Measurements from ENCODE around the gene LEAP2.

The LEAP2 gene

GRCh38 chr5:132873119-132873929, at the start of gene LEAP2:
TSS of gene LEAP2 (plus strand) at chr5:132873668. CDS start at chr5:132873695, 27 bp downstream.
- no peak for DNase-seq (ENCODE audit: low spot score)

- no peak for DNase-seq (ENCODE audit: low spot score)
Measured at GRCh38 chr5:132824426-132824825, 49.0 kb upstream of the LEAP2 start.

- DNase-seq (ENCODE audit: low spot score): no peak
Measured at GRCh38 chr5:132825033-132825833, 48.2 kb upstream of the LEAP2 start.

GRCh38 chr5:132825834-132826391, 47.6 kb upstream of the LEAP2 start:
- DNase-seq (ENCODE audit: low spot score): no peak

- DNase-seq (ENCODE audit: low spot score): no peak
Measured at GRCh38 chr5:132826424-132827082, 46.9 kb upstream of the LEAP2 start.

- no peak for DNase-seq (ENCODE audit: low spot score)
Measured at GRCh38 chr5:132827943-132828673, 45.4 kb upstream of the LEAP2 start.

GRCh38 chr5:132828846-132829494, 44.5 kb upstream of the LEAP2 start:
- DNase-seq (ENCODE audit: low spot score): no peak

GRCh38 chr5:132829742-132830435, 43.6 kb upstream of the LEAP2 start:
- DNase-seq (ENCODE audit: low spot score): peak; percentile 59

GRCh38 chr5:132830436-132831094, 42.9 kb upstream of the LEAP2 start, which contains the start of gene SHROOM1:
TSS of gene SHROOM1 (minus strand) at chr5:132830647. CDS start at chr5:132826140, 4,507 bp downstream.
- DNase-seq (ENCODE audit: low spot score): no peak

GRCh38 chr5:132831095-132831860, 42.2 kb upstream of the LEAP2 start:
- DNase-seq (ENCODE audit: low spot score): no peak

GRCh38 chr5:132832612-132833011, 40.9 kb upstream of the LEAP2 start:
- DNase-seq (ENCODE audit: low spot score): no peak

GRCh38 chr5:132834057-132834456, 39.4 kb upstream of the LEAP2 start:
- no peak for DNase-seq (ENCODE audit: low spot score)

- no peak for DNase-seq (ENCODE audit: low spot score)
Measured at GRCh38 chr5:132836852-132837251, 36.6 kb upstream of the LEAP2 start.

- DNase-seq (ENCODE audit: low spot score): no peak
Measured at GRCh38 chr5:132837868-132838267, 35.6 kb upstream of the LEAP2 start.

- no peak for DNase-seq (ENCODE audit: low spot score)
Measured at GRCh38 chr5:132838516-132839282, 34.8 kb upstream of the LEAP2 start.

- DNase-seq (ENCODE audit: low spot score): no peak
Measured at GRCh38 chr5:132839426-132840301, 33.8 kb upstream of the LEAP2 start.

GRCh38 chr5:132840313-132840712, 33.2 kb upstream of the LEAP2 start:
- DNase-seq (ENCODE audit: low spot score): no peak
